GM19043 (cell line): ENCODE measurements around the gene GPAT2.
"Not testable (repeated sequence)": the region's sequence is repeated elsewhere in the genome, so short reads cannot be mapped to it uniquely, and the experiment has no call there.

Experiments used
- ATAC-seq: cut with Tn5 transposase; IDR thresholded peaks from one replicate; pipeline ENCODE4 v1.9.1; 2021; ENCODE audit warnings: low read depth; ENCODE audit not compliant: unreplicated experiment

Gene GPAT2

GRCh38 chr2:96024336-96025193, 10.2 kb downstream of the GPAT2 start:
- no peak for ATAC-seq

DNA sequence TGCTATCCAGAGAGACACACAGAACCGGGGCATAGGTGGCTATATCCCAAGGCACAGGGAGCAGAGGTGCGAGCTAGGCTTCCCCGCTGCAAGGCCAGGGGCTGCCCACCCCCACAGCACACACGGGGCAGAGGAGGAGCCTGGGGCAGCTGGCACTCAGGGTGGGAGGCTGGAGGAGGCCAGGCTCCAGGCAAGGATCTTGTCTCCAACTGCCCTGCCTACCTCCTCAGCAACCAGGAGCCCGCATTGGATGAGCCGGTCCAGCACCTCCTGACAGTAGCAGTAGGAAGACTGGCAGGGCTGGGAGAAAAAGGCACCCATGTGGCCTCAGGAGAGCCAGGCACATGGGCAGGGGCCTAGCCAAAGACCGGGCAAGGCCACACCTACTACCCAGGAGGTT, 11.0 kb downstream of the GPAT2 start:
- ATAC-seq, result not testable (repeated sequence)

GRCh38 chr2:96022701-96023447, 11.8 kb downstream of the GPAT2 start:
- ATAC-seq, result not testable (repeated sequence)

GRCh38 chr2:96022126-96022525, 12.6 kb downstream of the GPAT2 start:
- ATAC-seq, result not testable (repeated sequence)

- not testable (repeated sequence) for ATAC-seq
Measured at GRCh38 chr2:96021142-96021541, 13.6 kb downstream of the GPAT2 start.

GRCh38 chr2:96019909-96020590, 14.7 kb downstream of the GPAT2 start:
- not testable (repeated sequence) for ATAC-seq

DNA sequence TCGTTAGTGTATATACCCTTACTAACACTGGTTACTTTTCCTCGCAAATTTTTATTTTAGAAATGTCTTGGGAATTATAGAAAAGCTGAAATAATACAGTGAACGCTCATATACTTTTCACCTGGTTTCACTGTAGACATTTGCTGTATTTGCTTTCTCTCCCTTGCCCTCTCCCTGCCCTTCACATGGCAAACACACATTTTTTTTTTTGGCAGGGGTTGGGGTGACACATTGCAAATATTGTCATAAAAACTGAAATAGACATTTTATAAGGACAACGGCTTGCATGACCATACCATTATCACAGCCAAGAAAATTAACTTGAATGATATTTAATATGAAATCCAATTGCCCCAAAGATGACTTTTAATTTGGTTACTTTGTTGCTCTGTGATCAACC, 18.4 kb downstream of the GPAT2 start:
- not testable (repeated sequence) for ATAC-seq

DNA sequence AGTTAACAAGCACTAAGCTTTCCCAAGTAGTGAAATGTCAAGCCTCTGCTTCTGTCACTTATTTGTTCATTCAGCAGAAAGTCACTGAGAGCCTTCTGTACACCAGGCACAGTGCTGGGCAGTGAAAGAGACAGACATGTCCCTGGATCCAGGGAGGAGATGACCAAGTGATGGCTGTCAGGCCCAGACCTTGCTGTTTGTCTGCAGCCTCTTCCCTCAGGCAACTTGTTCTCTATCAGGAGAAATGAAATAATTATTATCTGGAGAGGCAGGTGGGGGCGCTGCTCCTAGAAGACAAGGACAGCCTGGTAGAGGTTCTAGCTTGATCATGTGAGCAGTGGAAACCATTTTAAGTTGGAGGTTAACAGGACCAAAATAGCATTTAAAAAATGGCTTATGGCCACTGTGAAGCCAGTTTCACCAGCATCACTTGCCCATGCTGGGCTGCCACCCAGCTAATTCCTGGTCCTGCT, 21.9 kb downstream of the GPAT2 start:
- ATAC-seq, result not testable (repeated sequence)

DNA sequence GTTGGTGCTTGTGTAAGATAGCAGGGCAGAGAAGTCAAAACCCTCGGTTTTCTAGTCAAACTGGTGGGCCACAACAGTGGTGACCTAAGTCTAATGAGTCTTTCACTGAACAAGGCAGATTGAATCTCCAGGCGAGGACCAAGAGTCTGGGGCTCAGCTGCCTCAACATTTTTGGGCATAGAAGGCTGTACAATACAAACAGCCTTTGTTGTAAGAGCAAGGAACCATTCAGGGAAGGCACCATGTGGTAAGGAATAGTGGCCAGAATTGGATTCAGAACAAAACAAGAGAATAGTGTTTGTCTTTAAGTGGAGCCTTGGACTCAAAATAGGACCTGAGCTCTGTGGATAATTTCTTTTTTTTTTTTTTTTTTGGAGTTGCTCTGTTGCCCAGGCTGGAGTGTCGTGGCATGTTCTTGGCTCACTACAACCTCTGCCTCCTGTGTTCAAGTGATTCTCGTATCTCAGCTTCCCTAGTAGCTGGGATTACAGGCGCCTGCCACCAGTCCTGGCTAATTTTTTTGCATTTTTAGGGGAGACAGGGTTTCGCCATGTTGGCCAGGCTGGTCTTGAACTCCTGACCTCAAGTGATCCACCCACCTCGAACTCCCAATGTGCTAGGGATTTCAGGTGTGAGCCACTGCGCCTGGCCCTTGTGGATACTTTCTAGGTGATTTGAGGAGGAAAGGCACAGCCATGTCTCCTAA, 22.5 kb downstream of the GPAT2 start:
- not testable (repeated sequence) for ATAC-seq

DNA sequence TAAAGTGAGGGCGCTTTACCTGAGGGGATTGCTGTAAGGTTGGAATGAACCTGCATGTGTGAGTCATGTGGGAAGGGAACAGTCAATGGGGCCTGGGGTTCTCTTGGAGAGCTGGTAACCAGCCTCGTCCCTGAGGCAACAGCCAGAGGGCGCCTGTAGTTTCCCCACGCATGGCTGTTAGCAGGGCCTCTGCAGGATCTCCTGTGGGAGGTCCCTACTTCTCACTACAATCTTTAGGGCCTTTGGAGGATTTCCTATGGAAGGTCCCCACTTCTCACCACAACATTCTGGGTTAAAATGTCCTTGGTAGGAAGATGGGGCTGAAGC, 23.6 kb downstream of the GPAT2 start:
- not testable (repeated sequence) for ATAC-seq

DNA sequence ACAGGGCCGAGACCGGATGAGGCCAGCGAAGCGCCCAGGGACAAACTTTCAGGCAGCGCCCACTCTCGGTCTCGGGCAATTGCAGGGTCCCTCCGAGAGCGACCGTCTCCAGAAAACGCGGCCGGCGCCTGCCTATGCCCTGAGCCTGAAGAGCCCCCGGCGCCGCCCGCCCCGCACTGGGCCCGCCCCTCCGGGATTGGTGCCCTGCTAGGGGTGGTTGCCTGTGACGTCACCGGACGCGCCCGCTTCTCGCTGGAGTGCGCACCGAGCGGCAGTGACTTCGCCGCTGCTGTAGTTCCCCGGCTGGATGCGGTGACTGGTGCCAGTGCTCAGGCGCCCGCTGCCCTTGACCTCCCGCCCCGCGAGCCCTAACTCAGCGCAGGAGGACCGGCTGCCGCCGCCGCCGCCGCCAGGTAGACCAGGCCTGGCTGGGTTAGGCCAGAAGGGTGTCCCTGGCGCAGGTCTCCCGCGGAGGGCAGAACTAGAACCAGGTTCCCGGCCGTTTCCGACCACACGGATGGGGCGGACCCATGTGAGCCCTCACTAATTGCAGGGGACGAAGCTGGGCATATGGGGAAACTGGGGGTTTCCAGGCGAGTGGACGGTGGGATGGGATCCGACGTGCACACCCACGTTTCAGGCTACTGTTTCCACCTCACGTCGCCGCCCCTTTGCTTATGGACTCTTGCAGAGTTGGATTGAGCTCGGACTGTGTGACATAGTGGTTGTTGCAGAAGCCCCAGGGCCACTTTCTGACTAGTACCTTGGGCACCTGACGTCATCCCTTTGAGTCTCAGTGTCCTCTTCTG, 24.2 kb downstream of the GPAT2 start:
- peak; percentile 98 for ATAC-seq

DNA sequence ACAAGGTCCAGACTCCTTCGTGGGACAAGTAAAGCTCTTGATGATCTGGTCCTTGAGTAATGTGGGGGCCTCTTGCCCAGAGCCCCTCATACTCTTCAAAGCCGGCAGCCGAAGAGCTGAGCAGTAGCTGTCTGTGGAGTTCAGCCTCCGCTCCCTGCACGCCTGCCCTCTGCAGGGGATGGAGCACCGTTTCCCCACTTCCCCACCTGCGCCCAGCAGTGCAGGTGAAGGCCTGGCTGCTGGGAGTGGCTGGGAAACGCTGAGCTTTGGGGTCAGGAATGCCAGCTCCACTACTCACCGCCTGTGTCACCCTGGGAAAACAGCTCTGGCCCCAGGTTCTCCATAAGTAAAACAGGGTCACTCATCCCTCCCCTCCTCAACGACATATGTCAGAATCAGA, 24.9 kb downstream of the GPAT2 start:
- not testable (repeated sequence) for ATAC-seq

DNA sequence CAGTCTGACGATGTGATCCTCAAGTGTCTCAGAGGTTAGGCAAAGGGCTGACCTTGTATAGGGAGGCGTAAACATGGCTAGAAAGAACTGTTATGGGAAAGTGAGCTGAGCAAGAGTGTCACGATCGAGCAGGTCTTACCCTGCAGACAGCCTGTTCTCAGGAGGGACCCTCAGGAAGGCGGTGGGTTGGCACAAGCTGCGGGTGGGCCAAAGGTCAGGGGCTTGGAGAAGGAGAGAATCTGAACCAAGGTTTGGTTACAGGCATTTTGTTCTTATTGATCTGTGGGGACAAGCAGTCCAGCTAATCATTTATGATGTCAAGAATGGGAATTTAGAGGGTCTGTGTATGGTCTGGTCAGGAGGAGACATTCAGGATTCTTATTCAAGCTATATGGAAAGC, 26.7 kb downstream of the GPAT2 start:
- not testable (repeated sequence) for ATAC-seq

DNA sequence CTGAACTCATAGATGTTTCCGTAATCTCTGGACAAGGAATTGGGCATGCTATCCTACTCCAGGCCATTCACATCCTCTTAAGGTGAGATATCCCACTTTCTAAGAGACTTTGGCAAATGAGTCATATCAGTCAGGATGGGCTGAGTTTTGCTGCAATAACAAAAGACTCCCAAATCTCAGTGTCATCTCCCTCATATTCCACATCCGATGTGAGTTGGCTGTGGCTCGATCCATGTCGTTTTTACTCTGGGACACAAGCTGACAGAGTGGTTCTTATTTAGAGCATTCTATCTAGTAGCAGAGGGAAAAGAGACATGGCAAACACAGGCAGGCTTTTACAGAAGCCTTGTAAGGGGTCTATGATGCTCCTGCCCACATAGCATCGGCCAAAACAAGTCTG, 28.5 kb downstream of the GPAT2 start:
- ATAC-seq, result not testable (repeated sequence)

DNA sequence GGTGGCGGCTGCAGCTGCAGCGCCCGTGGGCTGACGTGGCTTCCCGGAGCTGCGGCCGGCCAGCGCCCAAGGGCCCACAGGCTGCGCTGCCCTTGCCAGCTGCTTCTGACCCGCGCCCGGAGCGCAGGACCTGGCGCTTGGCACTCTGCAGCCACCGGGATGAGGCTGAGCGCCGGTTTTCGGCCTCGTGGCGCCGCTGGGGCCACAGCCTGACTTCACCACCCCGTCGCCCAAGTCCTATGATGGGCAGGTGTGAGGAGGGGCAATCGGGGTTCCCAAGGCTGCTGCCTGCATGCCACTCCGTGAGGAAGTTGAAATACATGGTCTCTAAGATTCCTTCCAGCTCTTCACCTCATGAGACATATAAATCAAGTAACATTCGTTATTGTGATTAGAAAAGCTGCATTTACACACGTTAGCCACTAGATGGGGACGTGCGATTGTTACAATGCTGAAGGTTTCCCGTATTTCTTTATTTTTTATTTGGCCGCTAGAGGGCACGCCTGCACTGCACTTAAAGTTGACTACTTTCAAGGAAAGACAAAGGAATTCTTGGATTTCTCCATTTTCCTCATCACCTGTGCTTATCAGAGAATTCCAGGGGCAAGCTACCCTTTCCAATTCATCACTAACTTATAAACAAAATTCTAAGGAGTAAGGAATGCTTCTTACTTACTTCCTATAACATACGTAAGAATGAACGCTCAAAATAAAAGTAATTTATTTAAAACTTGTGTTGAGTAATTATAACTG, 42.0 kb downstream of the GPAT2 start:
- not testable (repeated sequence) for ATAC-seq

DNA sequence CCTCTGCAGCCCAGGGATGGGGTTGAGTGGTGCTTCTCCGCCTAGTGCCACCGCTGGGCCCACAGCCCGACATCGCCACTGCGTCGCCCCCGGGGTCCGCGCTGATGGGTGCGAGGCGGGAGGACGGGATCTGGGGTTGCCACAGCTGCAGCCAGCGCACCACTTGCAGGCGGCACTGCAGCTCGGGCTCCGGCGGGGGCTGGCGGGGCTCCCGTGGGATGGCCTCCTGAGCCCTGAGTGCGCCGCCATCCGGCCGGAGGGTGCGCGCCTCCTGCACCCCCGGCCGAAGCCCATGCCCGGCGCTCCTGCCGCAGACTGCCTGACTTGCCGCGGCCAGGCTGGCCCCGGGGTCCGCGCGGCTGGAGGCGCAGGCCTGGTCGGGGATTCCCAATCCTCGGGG, 42.6 kb downstream of the GPAT2 start:
- peak; percentile 40 for ATAC-seq

GRCh38 chr2:95991351-95992094, 43.2 kb downstream of the GPAT2 start, which contains the start of gene ANKRD36C:
Gene ANKRD36C (minus strand): TSS chr2:95991824. CDS start chr2:95991708, 116 bp downstream.
- peak; percentile 91 for ATAC-seq

DNA sequence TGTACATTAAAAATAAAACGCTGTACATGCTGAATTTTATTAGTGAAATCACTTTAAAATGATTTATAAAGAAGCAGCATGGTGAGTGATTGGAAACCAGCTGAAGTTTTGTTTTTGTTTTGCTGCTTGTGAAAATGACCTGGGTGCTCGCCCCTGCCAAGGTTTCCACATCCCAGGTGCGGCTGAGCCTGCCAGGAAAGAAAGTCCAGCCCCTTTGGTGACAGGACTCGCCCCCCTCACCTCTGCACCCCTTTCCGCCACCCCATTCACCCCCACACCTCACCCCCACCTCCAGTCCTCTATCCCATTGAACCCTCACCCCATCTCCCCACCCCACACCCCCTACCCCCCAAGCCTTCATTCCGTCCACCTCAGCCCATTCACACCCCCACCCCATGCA, 43.8 kb downstream of the GPAT2 start:
- not testable (repeated sequence) for ATAC-seq
